Cortex of kidney (tissue), 1 donor: ENCODE data around the gene ABCD1.
"Not testable (repeated sequence)": the region's sequence is repeated elsewhere in the genome, so short reads cannot be mapped to it uniquely, and the experiment has no call there.

ENCODE experiments used
- DNase-seq: peaks from one replicate; lab custom pipeline; 2025; lab: John Stamatoyannopoulos, UW

Gene ABCD1

GRCh38 chrX:153709726-153710674 is 14.7 kb upstream of the ABCD1 start:
- DNase-seq, result no peak

GRCh38 chrX:153714256-153714655 is 10.4 kb upstream of the ABCD1 start:
- no peak for DNase-seq

DNA sequence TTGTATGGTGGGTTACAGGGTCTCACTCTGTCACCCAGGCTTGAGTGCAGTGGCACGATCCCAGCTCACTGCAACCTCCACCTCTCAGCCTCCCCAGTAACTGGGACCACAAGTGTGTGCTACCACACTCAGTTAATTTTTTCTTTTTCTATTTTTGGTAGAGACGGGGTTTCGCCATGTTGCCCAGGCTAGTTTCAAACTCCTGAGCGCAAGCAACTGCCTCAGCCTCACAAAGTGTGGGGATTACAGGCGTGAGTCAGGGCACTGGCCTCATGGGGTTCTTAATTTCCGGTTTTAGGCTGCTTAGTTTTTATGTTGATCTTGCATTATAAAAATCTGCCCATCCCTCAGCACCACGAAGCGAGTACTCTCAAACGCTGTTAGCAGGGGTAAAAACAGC is 7.2 kb upstream of the ABCD1 start:
- no peak for DNase-seq

DNA sequence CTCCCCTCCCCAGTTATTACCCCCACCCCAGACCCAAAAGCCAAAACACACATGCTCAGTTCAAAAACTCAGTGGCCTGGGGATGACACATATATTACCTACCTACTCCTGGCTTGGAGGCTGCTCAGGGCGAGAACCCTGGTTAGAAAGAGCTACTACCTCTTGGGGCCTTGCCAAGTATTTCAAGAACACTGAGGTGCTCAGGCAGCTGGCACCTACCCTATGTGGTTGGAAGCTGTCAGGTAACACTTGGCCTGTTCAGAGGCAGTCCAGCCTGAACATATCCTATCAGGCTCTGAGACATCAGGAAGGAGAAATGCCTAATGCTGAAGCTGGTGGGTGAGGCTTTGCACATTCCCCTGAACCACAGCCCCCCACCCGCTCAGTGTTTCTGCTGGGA is 5.4 kb upstream of the ABCD1 start:
- no peak for DNase-seq

DNA sequence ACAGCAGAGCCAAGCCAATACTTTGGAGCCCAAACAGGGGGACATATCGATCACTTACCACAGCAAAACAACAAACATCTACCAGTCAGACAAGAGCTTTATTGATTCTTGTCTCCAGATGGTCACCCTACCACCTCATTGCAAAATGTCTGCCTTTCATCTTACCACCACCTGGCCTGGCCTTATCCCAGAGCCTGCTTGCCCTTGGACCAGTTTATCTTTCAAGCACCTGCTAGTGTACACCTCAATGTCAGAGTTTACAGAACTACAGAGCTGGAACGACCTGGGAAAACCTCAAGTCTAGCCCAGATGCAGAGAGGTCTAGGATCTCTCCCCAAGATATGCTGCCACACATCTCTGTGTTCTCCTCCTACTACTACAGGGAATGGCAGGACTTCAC is 5.0 kb upstream of the ABCD1 start:
- DNase-seq, result no peak

- no peak for DNase-seq
Measured at GRCh38 chrX:153722704-153723350, 1.8 kb upstream of the ABCD1 start.

DNA sequence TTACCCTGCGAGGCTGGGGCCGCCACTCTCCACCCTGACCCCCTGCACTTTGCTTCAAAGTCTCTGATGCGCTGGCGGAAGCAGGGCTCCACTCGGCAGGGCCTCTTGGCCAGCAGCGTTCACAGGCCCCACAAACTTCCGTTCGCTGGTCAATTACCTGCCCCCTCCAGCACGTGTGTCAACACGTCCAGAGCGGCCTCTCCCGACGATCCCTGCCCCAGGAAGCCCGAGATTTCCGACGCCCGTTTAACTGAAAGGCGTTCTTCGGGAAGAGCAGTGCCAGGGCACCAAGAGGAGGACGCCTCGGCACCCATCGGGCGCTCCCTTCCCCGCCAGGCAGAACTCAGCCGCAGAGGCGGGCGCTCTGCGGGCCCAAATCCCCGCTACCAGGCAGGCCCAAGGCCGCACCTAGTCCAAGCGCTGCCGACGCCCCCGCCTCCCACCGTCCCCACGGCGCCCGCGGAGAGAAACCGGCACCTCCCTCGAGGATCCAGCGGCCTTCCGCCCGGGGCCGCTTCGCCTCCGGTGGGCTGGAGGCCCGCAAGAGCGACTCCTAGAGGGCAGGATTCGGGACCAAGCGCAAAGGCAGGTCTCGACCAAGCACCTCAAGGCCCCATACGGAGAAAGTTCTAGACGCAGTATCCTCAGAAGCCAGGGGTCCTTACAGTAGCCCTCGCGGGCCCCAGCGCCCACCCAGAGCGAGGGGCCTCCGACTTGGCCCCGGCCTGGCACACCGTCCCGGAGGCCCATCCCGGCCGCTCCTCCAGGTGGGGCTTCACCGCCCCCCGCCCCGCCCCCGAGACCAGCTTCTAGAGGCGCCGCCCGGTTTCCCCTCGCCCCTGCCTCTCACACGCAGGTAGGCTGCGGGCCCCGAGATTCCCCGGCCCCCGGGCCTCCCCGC is 1.1 kb upstream of the ABCD1 start:
- DNase-seq, result no peak

GRCh38 chrX:153725039-153725831 is 579 bp downstream of the ABCD1 start:
- DNase-seq, result no peak

DNA sequence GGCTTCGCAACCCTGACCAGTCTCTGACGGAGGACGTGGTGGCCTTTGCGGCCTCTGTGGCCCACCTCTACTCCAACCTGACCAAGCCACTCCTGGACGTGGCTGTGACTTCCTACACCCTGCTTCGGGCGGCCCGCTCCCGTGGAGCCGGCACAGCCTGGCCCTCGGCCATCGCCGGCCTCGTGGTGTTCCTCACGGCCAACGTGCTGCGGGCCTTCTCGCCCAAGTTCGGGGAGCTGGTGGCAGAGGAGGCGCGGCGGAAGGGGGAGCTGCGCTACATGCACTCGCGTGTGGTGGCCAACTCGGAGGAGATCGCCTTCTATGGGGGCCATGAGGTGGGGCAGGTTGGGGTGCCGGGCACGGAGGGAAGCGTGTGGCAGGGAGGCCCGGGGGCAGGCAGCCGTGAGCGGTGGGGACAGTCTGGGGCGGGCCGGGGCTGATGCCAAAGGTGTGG is 1.2 kb downstream of the ABCD1 start:
- DNase-seq, result no peak

DNA sequence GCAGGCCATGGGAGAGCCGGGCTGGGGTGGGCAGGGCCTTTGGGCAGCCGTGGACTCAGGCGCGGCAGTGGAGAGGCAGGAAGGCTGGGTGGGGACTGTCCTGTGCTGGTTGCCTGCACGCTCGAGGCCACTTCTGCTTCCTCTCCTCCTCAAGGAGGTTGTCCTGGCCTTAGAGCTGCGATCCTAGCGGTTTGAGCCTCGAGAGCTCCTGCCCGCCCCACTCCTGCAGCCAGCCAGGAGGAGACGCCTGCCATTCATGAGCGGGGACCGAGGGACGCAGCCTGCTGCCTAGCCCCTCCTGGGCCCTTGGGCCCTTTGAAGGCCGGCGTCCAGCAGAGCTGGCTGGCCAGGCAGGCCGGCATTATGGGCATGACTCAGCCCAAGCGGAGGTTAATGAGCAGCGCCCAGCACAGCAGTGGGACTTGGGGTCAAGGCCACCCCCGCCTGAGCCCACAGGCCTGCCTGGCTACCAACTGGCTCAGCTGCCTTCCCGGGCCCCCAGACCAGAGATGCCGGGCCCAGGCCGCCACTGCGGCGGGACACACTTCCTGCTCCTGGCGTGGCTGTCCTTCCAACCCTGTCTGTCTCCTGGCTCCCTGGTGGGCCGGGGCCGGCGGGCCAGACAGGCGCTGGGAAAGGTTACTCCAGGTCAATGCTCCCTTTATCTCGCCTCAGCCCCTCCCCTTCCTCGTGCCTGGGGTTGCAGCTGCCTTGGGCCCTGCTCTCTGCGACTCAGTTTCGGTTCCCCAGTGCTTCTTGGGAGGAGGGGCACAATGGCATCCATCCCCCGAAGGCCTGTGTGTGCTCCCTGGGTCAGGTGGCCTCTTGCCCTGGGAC is 1.8 kb downstream of the ABCD1 start:
- no peak for DNase-seq

DNA sequence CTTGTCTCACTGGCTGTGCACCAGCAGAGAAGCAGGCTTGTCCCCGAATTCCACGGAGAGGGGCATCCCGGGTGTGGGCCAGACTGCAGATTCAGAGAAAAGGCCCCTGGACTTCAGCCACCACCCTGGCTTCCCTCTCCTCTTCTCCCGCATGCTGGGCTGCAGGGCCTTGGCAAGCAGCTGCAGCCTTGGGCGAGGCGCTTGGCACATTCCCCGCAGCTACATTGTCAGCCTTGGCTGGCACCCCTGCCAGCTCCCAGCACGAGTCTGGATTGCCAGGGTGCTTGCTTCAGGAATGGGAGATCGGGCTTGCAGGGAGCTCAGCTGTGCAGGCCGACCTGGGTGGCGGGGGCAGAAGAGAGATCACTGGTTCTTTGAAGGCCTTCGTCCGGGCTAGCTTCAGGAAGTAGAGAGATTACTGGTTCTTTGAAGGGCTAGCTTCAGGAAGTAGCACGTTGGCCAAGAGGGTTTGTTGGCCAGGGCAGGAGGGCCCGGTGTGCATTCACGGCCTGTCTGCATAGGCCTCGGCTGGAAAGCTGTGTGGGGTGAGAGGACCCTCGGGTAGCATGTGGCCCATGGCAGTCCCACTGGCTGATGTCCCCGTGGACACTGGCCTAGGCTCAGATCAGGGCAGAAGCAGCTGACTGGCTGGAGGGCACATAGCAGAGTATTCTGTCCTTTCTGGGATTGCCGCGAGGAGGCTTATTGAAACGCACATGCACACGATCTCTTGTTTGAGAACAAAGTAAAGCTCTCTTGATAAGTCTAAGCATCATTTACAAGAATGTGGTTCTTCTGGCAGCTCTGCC is 2.7 kb downstream of the ABCD1 start:
- DNase-seq, result no peak

DNA sequence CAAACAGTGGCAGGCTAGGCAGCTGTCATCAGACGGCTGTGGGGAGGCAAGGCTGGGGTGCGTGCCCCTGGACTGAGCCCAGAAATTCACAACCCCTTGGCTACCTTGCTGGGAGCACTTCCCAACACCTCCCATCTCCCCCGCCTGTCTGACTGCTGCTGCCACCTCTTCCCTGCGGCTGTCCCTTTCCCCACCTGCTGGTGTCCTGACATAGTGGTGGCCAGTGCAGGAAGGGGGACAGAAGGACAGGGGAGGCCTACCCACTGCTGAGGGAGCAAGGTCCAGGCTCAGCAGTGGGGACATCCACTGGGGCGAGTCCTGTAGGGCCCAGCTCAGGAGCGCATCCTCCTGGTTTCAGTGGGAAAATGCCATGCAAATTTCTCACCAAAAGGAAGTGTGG is 3.4 kb downstream of the ABCD1 start:
- no peak for DNase-seq

DNA sequence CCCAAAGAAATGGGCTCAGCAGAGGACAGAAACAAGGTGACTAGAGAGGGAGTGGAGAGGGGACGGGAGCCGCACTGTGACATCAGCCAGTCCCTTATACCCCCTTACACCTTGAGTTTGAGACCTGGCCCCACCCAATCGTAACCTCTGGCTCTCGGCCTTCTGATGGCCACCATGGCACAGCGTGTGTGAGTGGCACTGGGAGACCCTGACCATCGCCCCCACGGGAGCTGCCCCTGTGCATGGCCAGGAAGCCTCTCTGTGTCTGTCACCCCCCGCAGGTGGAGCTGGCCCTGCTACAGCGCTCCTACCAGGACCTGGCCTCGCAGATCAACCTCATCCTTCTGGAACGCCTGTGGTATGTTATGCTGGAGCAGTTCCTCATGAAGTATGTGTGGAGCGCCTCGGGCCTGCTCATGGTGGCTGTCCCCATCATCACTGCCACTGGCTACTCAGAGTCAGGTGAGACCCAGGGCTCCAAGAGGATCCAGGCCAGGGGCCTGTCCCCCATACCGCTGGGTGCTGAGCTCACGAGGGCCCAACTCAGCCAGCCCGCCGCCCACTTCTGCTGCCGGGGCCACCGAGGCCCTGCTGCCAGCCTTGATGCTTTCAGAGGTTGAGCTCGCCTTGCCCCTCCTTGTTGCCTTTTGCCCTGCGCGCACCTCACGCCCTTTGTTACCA is 4.4 kb downstream of the ABCD1 start:
- no peak for DNase-seq

DNA sequence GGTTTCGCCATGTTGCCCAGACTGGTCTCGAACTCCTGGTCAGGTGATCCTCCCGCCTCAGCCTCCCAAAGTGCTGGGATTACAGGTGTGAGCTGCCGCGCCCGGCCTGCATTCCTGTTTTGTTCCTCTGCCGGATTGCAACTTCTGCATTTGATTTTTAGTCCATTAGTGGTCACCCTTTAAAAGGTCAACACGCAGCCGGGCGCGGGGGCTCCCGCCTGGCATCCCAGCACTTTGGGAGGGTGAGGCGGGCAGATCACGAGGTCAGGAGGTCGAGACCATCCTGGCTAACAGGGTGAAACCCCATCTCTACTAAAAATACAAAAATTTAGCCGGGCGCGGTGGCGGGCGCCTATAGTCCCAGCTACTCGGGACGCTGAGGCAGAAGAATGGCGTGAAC is 5.5 kb downstream of the ABCD1 start:
- not testable (repeated sequence) for DNase-seq

DNA sequence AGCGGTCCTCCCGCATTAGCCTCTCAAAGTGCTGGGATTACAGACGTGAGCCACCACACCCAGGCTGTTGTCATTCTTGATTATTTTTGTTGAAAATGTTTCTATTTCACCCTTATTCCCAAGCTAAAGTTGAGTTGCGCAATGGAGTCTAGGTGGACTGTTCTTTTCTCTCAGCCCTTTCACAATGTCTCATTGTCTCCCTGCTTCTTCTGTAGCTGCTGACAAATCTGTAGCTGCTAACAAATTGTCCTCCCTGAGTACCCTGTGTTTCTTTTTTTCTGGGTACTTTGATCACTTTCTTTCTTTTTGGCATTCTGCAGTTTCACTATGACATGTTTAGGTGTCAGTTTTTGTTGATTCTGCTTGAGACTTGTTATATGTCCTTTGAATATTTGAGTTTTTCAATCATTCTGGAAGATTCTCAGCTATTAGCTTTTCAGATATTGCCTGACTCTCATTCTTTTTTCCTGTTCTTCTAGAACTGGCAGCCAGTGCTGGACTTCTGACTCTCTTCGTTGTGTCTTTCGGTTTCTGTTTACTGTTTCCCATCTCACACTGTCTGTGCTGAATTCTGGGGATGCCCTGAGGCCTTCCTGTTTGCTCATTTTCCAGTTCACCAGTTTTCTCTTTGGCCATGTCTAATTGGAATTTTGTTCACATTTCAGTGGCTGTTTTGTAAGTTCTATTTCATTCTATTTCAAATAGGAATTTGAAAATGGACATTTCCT is 6.6 kb downstream of the ABCD1 start:
- no peak for DNase-seq

GRCh38 chrX:153731845-153732215 is 7.2 kb downstream of the ABCD1 start:
- DNase-seq, result no peak

GRCh38 chrX:153732401-153732800 is 7.7 kb downstream of the ABCD1 start:
- no peak for DNase-seq

DNA sequence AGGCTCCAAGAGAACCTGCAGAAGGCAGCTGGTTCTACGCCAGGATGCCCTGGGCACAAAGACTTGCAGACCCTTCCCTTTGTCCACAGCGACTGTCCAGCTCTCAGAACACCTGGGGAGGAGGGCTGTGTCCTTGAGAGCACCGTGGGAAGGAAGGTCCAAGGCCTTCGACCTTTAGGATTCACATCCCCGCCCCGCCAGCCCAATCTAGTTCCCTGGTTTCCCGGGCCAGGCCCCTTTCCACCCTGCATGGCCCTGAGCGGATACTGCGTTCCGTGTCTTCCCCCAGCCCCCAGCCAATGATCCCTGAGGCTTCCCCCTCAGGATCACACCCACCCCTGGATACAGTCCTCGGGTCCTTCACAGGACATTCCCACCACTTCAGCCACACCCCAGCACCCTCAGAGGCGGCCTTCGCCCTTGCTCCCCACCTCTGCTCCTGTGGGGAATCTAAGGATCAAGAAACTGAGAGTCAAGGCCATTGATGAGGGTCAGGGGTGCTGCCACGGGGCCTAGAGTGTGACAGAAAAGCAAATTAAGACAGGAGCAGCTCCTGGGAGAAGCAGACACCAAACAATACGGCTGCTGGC is 9.1 kb downstream of the ABCD1 start:
- no peak for DNase-seq
